GM12891 (cell line): ENCODE measurements around the gene RBCK1.
A peak's percentile ranks its signal among the peaks of the same experiment; 100 is the strongest.
"Not testable (repeated sequence)": the region's sequence is repeated elsewhere in the genome, so short reads cannot be mapped to it uniquely, and the experiment has no call there.

Experiments
- DNase-seq: peaks from one replicate; pipeline ENCODE4 v3.0.0; 2011; ENCODE audit warnings: low spot score; ENCODE audit not compliant: insufficient read length
- FAIRE-seq: peaks from 2 replicates; lab custom pipeline; 2011; peaks lifted over from hg19 to GRCh38; lab: Jason Lieb, UNC
- PAX5 ChIP-seq: IDR thresholded peaks from 2 replicates; pipeline ENCODE4 v1.6.1; 2011; ENCODE audit warnings: low read length, moderate library complexity, mild to moderate bottlenecking; ENCODE audit not compliant: insufficient read depth, severe bottlenecking
- POLR2A ChIP-seq: IDR thresholded peaks from 2 replicates; pipeline ENCODE4 v1.6.1; 2011; ENCODE audit warnings: low read depth, low read length, control low read depth
- POLR2AphosphoS5 ChIP-seq: IDR thresholded peaks from 2 replicates; pipeline ENCODE4 v1.6.1; 2011; ENCODE audit warnings: low read depth, low read length, control low read depth
- POU2F2 ChIP-seq: IDR thresholded peaks from 2 replicates; pipeline ENCODE4 v1.6.1; 2011; ENCODE audit warnings: low read depth, mild to moderate bottlenecking, control low read depth, low read length, moderate library complexity
- SPI1 ChIP-seq: IDR thresholded peaks from 2 replicates; pipeline ENCODE4 v1.6.1; 2011; ENCODE audit warnings: low read depth, low read length, control low read depth
- TAF1 ChIP-seq: IDR thresholded peaks from 2 replicates; pipeline ENCODE4 v1.6.1; 2011; ENCODE audit warnings: low read depth, low read length, control low read depth

The RBCK1 gene

DNA sequence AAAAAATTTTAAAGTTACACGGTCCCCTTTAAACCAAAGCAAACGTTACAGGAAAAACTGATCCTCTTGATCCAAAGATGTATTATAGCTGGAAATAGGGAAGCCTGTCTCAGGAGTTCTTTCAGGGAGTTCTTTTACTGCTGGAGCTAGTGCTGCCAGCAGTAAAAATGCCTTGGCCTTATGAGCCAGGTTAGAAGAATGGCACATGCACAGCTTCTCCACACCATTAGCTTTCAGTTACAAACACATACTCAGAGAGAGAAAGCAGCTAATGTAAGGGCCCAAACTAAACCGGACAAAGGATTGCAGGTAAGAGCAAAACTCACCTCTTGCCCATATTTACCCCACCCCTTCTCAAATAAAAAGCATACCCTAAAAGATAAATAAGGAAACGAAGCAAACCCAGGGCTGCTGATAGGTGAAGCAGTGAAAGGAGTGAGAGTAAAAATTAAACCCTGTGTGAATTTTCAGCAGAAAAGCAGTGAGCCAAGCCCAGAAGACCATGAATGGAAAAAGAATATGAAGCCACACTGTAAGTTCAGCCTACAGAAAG lies 35.2 kb downstream of the RBCK1 start:
- no peak for TF ChIP-seq PAX5
- TF ChIP-seq POLR2AphosphoS5, result no peak
- no peak for TF ChIP-seq POU2F2
- no peak for TF ChIP-seq SPI1
- TF ChIP-seq POLR2A, result no peak
- FAIRE-seq (no peak), DNase-seq (no peak)

- no peak for FAIRE-seq
- no peak for DNase-seq
- TF ChIP-seq TAF1 (no peak), POU2F2 (no peak), SPI1 (no peak)
Observed at GRCh38 chr20:444117-444516, 36.0 kb downstream of the RBCK1 start.

- DNase-seq (no peak), FAIRE-seq (no peak)
Observed at GRCh38 chr20:444862-445426, 36.8 kb downstream of the RBCK1 start.

GRCh38 chr20:445514-446336 lies 37.6 kb downstream of the RBCK1 start:
- TF ChIP-seq POLR2AphosphoS5 (no peak), PAX5 (no peak), POLR2A (no peak), SPI1 (no peak), POU2F2 (no peak)
- FAIRE-seq (peak; percentile 9), DNase-seq (no peak)

More at GRCh38 chr20:444862-445426, 36.8 kb downstream of the RBCK1 start:
- TF ChIP-seq POLR2AphosphoS5 (no peak), TAF1 (no peak), POLR2A (no peak), SPI1 (no peak), POU2F2 (no peak), PAX5 (no peak)

DNA sequence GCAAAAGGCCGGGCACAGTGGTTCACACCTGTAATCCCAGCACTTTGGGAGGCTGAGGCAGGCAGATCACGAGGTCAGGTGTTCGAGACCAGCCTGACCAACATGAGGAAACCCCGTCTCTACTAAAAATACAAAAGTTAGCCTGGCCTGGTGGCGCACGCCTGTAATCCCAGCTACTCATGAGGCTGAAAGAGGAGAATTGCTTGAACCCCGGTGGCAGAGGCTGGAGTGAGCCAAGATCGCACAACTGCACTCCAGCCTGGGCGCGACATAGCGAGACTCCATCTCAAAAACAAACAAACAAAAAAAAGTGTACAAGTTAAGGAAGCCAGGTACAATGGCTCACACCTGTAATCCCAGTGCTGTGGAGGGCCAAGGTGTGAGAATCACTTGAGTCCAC lies 43.9 kb downstream of the RBCK1 start:
- FAIRE-seq, DNase-seq: not testable (repeated sequence)

DNA sequence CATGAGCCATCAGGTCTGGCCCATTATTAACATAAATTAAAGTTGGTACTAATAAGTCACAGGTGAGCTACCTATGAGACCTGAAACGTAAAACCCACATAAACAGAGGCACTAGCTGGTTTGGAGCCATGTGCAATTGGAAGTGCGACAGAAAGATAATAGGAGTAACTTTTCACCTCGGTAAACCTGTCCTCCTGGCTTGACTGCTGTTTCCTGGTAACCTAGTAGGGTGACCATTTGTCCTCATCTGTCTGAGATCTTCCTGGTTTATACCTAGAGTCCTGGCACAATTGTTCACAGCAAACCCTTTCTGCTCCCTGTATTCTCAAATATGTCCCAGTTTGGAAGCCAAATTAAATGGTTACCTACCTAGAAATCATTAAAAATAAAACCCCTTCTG lies 46.9 kb downstream of the RBCK1 start:
- TF ChIP-seq PAX5 (no peak), SPI1 (no peak), POLR2A (no peak), POLR2AphosphoS5 (no peak), TAF1 (no peak), POU2F2 (no peak)
- DNase-seq, result no peak
- FAIRE-seq, result no peak

GRCh38 chr20:458776-459175 lies 50.7 kb downstream of the RBCK1 start:
- no peak for DNase-seq
- TF ChIP-seq PAX5 (no peak), SPI1 (no peak), POU2F2 (no peak), TAF1 (no peak), POLR2AphosphoS5 (no peak), POLR2A (no peak)
- FAIRE-seq, result no peak

- DNase-seq (no peak), FAIRE-seq (no peak)
- TF ChIP-seq POLR2AphosphoS5 (no peak), POU2F2 (no peak), POLR2A (no peak), TAF1 (no peak), PAX5 (no peak), SPI1 (no peak)
Observed at GRCh38 chr20:460180-460579, 52.1 kb downstream of the RBCK1 start.

DNA sequence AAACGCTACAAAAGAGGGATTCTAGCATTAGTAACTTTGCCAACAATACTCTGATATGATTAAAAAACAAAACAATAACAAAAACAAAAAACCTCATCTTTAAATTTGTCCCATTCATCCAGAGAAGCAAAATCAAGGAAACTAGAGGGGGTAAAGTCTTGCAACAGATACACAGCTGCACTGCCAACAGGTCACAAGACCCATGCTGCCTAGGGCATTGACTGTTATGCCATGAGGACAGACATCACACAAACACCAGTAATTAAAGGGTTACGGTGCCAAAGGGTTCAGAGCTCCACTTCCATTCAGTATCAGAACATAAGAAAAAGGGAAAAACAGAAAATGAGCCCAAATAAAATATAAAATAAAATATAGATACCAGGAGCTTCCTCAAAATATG lies 52.6 kb downstream of the RBCK1 start:
- FAIRE-seq, result no peak
- TF ChIP-seq SPI1 (no peak), POLR2AphosphoS5 (no peak), POLR2A (no peak), TAF1 (no peak), POU2F2 (no peak), PAX5 (no peak)
- DNase-seq, result no peak
